Peyer's patch (tissue), 4 donors: Measurements from ENCODE around the gene GLT6D1. TPM values are rescaled to one million over a fixed set of nuclear protein-coding genes. Genes with fewer than 3 reads are reported as not detected.
"Not testable (repeated sequence)": the region's sequence is repeated elsewhere in the genome, so short reads cannot be mapped to it uniquely, and the experiment has no call there.

Experiments
- DNase-seq, 3 donors: peaks; one replicate each; pipeline ENCODE4 v3.0.0-alpha.2; 2017 to 2019
- H3K27ac ChIP-seq, 4 donors: fragments of 200-600 bp; sonication (generic); one replicate each; pipeline ENCODE4 v1.5.1; 2016 to 2019
- H3K27me3 ChIP-seq, 2 donors: fragments of 200-600 bp; sonication (generic); one replicate each; pipeline ENCODE4 v1.5.1; 2019
- H3K36me3 ChIP-seq, 3 donors: fragments of 200-600 bp; sonication (generic); one replicate each; pipeline ENCODE4 v1.5.1; 2016 to 2019
- H3K4me1 ChIP-seq, 4 donors: fragments of 200-600 bp; sonication (generic); one replicate each; pipeline ENCODE4 v1.5.1; 2016 to 2019
- H3K4me3 ChIP-seq, 4 donors: fragments of 200-600 bp; sonication (generic); 1 replicate in 3 of 4; 2 replicates in 1 of 4; pipeline ENCODE4 v1.5.1; 2016 to 2019; ENCODE audit warnings: mild to moderate bottlenecking in 1 of 4
- H3K9me3 ChIP-seq, 4 donors: fragments of 200-600 bp; sonication (generic); one replicate each; pipeline ENCODE4 v1.5.1; 2016 to 2019; ENCODE audit warnings: mild to moderate bottlenecking in 1 of 4
- CTCF ChIP-seq, 6 experiments: fragments of 450-650 bp in 4 of 6; fragments of 200-600 bp in 2 of 6; sonication (generic) in 1 of 6; IDR thresholded peaks; one replicate each; pipeline ENCODE4 v1.5.1; 2017 to 2019; ENCODE audit warnings: antibody characterized with exemption in 6 of 6, mild to moderate bottlenecking in 3 of 6, moderate library complexity in 1 of 6
- POLR2A ChIP-seq, 2 donors: fragments of 450-650 bp; IDR thresholded peaks; one replicate each; pipeline ENCODE4 v1.5.1; 2017; ENCODE audit warnings: antibody characterized with exemption in 2 of 2, mild to moderate bottlenecking in 2 of 2, moderate library complexity in 2 of 2
- total RNA-seq, 4 donors: library from RNA; depleted of rRNA; stranded (reverse); fragments of >200 nt; gene quantifications; one replicate each; pipeline ENCODE4 v1.1.0, GENCODE V29; 2016

GLT6D1 gene
- total RNA-seq, 4 donors from 2014 or later, result not detected

- no peak overlapping the region for H3K4me3 ChIP-seq
- no peak overlapping the region for H3K27ac ChIP-seq
- no peaks in the 10 kb centered on the region for H3K4me1 ChIP-seq
- DNase-seq, result no peak
- no peaks in the 10 kb centered on the region for H3K27me3 ChIP-seq
- TF ChIP-seq CTCF (IDR thresholded peaks at IDR 0.05), result no peak
- no peak for TF ChIP-seq POLR2A (IDR thresholded peaks at IDR 0.05)
- no peaks in the 10 kb centered on the region for H3K9me3 ChIP-seq
- H3K36me3 ChIP-seq, result no peaks in the 10 kb centered on the region
Measured at GRCh38 chr9:135674977-135675376, 35.6 kb upstream of the GLT6D1 start.

- no peak for TF ChIP-seq CTCF (IDR thresholded peaks at IDR 0.05)
- TF ChIP-seq POLR2A (IDR thresholded peaks at IDR 0.05), result no peak
- Histone ChIP-seq H3K4me1 (no peaks in the 10 kb centered on the region), H3K4me3 (no peak overlapping the region), H3K27me3 (no peaks in the 10 kb centered on the region), H3K36me3 (no peaks in the 10 kb centered on the region), H3K27ac (no peak overlapping the region), H3K9me3 (no peaks in the 10 kb centered on the region)
- no peak for DNase-seq
Measured at GRCh38 chr9:135673941-135674340, 34.6 kb upstream of the GLT6D1 start.

GRCh38 chr9:135672786-135673185, 33.4 kb upstream of the GLT6D1 start:
- H3K4me1 ChIP-seq, H3K9me3 ChIP-seq, DNase-seq, H3K4me3 ChIP-seq, H3K27ac ChIP-seq, H3K36me3 ChIP-seq, H3K27me3 ChIP-seq: not testable (repeated sequence)

GRCh38 chr9:135671591-135672041, 32.3 kb upstream of the GLT6D1 start:
- Histone ChIP-seq H3K27me3 (no peaks in the 10 kb centered on the region), H3K36me3 (no peaks in the 10 kb centered on the region), H3K4me3 (no peak overlapping the region), H3K9me3 (no peaks in the 10 kb centered on the region), H3K4me1 (no peaks in the 10 kb centered on the region), H3K27ac (no peak overlapping the region)
- TF ChIP-seq CTCF (IDR thresholded peaks at IDR 0.05) (no peak), POLR2A (IDR thresholded peaks at IDR 0.05) (no peak)
- DNase-seq, result peak in 1 of 3 donors; percentile 31

GRCh38 chr9:135670721-135671590, 31.6 kb upstream of the GLT6D1 start:
- Histone ChIP-seq H3K4me3 (no peak overlapping the region), H3K27ac (no peak overlapping the region), H3K9me3 (no peaks in the 10 kb centered on the region), H3K4me1 (no peaks in the 10 kb centered on the region), H3K27me3 (no peaks in the 10 kb centered on the region), H3K36me3 (no peaks in the 10 kb centered on the region)
- TF ChIP-seq CTCF (IDR thresholded peaks at IDR 0.05) (no peak), POLR2A (IDR thresholded peaks at IDR 0.05) (no peak)
- peak in 1 of 3 donors; percentile 16 for DNase-seq

- H3K27me3 ChIP-seq, result no peaks in the 10 kb centered on the region
- no peak overlapping the region for H3K4me3 ChIP-seq
- no peaks in the 10 kb centered on the region for H3K9me3 ChIP-seq
- no peaks in the 10 kb centered on the region for H3K36me3 ChIP-seq
- DNase-seq, result peak in 2 of 3 donors; percentile 27 to 35
- no peak overlapping the region for H3K27ac ChIP-seq
- no peaks in the 10 kb centered on the region for H3K4me1 ChIP-seq
- no peak for TF ChIP-seq CTCF (IDR thresholded peaks at IDR 0.05)
- no peak for TF ChIP-seq POLR2A (IDR thresholded peaks at IDR 0.05)
Measured at GRCh38 chr9:135669616-135670285, 30.4 kb upstream of the GLT6D1 start.

DNA sequence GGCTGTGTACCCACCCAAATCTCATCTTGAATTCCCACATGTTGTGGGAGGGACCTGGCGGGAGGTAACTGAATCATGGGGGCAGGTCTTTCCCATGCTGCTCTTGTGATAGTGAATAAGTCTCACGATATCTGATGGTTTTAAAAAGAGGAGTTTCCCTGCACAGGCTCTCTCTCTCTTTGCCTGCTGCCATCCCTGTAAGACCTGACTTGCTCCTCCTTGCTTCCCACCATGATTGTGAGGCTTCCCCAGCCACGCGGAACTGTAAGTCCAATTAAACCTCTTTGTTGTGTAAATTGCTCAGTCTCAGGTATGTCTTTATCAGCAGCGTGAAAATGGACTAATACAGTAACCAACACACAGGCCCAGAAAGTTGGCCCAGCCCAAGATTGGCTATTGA, 29.7 kb upstream of the GLT6D1 start:
- not testable (repeated sequence) for H3K36me3 ChIP-seq, H3K27ac ChIP-seq, DNase-seq, H3K9me3 ChIP-seq, H3K4me3 ChIP-seq, H3K4me1 ChIP-seq, H3K27me3 ChIP-seq
